GM12873 (cell line): ENCODE measurements around the gene AKAP6.

Experiments used
- TF ChIP-seq, protein P1 (sequence below): IDR thresholded peaks from 2 replicates; pipeline ENCODE4 v1.5.1; 2012; ENCODE audit warnings: low read depth, mild to moderate bottlenecking, moderate library complexity, low read length, control low read depth; ENCODE audit not compliant: insufficient read depth; ENCODE audit errors: missing control alignments

Gene AKAP6

DNA sequence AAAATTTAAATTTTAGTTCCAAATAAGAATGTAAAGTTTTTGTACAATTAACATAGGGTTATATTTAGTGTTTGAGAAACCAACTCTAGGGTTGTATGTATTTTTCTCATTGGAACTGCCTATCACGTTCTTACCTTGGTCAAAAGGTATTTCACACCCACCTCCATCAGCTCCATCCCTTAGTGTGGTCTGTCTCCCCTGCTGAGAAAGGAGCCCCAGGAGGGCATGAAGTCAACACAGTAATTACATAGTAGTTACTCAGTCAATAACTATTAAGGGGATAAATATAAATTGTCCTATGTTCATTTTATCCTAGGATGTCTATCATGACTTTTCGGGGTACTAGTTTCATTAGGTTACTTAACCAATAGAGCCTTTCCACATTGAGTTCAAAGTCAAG, 106.3 kb downstream of the AKAP6 start:
- TF ChIP-seq, protein P1, sequence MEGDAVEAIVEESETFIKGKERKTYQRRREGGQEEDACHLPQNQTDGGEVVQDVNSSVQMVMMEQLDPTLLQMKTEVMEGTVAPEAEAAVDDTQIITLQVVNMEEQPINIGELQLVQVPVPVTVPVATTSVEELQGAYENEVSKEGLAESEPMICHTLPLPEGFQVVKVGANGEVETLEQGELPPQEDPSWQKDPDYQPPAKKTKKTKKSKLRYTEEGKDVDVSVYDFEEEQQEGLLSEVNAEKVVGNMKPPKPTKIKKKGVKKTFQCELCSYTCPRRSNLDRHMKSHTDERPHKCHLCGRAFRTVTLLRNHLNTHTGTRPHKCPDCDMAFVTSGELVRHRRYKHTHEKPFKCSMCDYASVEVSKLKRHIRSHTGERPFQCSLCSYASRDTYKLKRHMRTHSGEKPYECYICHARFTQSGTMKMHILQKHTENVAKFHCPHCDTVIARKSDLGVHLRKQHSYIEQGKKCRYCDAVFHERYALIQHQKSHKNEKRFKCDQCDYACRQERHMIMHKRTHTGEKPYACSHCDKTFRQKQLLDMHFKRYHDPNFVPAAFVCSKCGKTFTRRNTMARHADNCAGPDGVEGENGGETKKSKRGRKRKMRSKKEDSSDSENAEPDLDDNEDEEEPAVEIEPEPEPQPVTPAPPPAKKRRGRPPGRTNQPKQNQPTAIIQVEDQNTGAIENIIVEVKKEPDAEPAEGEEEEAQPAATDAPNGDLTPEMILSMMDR: no peak

DNA sequence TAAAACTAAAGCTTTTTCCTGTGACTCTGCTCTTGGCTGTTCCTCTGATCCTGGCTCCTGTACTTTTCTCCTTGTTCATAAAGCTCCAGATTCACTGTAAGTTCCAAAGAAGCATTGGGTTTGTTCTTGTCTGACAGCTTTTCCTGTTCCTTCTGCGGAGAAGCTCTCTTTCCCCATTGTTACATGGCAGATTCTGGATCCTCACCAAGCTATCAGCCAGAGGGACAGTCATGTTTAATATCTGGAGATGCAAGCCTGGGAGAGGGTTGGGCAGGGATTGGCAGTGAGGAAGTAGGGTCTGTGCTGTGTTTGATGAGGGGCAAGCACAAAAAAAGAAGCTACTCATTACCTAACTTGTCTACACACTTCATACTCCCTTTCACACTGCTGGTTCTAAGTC, 107.9 kb downstream of the AKAP6 start:
- TF ChIP-seq, protein P1: no peak

DNA sequence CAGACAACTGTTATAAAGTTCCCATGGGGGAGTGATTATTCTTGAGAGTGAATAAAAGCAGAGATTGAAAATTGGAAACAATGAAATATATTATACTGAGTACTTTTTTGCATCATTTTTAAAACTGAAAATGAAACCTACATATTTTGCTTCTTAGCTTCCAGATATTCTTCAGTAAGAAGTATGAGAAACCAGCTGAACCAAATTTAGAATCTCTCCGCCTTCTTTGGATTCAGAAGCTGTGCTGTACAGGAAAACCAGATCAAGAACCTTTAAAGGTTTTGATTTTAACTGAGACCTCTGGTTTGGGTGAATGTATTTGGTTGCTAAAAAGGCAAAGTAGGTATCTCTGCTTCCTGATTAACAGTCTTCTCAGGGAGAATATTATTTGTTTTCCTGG, 109.4 kb downstream of the AKAP6 start:
- TF ChIP-seq, protein P1: no peak

DNA sequence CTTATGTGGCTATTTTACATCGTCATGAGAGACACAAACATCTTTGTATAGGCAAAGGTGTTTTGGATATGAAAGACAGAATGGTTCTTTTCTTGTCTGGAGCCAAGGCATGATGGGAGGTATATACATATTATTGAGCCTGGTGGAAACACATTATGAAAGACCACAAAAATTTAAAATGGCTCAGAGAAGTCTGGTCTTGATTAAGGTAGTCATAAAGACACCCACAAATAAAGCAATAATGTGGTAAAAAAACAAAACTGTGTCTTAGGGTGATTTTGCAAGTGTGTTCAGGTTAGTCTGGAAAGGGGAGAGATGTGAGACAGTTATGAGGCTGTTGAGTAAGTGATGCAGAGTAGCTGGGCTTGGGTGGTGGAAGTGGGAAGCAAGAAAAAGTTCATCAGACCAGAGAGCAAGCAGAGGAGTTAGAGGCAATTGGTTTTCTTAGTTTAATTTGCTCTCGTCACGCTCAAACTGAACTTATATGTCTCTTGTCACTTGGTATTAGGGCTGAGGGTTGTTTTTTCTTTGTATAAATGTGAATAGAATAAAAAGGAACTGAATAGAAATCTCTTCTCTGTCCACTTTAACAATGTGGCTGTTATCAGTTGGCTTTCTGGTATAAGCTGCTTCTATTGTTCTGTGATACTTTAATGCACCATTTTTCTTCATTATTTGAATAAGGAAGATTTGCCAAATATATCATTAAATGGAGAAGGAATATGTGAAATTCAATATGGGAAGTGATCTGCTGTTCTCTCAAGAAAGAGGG, 115.0 kb downstream of the AKAP6 start:
- TF ChIP-seq, protein P1: no peak

DNA sequence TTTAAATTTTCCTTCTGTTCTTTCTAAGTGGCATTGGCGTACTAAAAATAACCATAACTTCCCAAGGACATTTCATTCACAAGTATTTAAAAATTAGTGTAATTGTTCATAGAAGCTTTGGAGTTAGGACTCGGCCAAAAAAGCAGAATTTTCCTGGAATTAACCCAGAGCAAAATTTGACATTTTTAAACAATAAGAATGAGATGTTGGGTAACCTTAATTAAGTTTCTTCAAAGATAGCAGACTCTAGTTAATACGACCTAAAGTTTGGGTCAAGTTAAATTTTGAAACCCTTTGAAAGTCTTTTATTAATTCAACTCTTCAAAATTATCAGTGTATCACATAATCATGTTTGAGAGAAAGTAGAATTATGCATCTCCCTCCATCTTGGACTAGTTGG, 118.3 kb downstream of the AKAP6 start:
- TF ChIP-seq, protein P1: no peak

DNA sequence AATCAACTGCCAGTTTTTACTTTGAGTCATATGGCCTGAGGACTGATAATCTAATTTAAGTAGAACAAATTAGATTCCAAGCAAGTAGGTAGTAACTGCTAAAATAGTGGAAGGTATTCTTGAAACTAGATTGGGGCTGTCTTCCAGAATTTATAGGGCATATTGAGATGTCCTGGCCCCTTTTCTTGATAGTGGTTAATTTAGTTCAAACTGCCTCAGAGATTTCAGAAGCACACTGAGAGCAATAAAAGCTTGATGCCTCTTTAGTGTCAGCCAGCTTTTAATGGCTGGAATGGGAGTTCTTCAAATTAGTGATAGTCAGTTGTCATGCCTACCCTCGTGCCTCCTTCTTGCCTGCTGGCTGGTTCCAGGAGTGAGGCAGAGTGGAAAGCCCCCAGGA, 120.5 kb downstream of the AKAP6 start:
- TF ChIP-seq, protein P1: no peak

DNA sequence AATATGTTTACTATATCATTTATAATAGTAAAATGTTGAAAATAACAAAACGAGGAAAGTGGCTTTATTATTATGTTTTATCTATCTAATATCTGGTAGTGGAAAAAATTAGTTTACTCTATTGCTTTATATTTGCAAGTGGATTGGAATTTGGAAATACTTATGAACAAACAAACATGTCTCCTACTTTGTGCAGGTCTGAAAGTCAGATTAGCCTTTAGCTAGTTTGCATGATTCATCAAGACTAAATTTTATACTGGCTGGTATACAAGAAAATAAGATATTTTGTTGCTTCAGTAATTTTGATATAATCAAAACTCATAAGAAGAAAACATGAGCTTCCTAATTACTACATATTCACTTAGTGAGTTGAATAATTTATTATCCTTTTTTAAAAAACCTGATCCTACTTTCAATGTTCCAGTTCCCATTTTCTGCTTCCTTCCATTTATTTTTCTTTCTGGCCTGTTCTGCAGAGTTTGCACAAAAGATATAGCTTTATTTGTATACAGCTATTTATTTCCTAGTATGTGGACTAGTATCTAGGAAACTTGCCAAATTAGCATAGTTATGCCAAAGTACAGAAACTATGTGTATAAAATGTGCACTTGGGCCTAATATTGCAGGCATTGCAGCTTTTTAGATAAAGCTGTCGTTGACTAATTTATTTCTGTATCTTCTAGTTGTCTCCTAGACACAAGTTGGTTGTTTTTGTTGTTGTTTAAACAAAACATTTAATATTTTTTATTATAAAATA, 122.0 kb downstream of the AKAP6 start:
- TF ChIP-seq, protein P1: no peak
